Keratinocyte (primary cell): ENCODE measurements around the gene GPR137B.

ENCODE experiments used
- EZH2 ChIP-seq: IDR thresholded peaks from one replicate; pipeline ENCODE4 v1.6.1; 2012; ENCODE audit warnings: inconsistent platforms, mild to moderate bottlenecking, low read length, moderate library complexity
- TF ChIP-seq, protein P1 (sequence below), 3 experiments: IDR thresholded peaks in 1 of 3; conservative IDR thresholded peaks in 1 of 3; optimal IDR thresholded peaks in 1 of 3; 2 replicates in 2 of 3; 3 replicates in 1 of 3; pipeline versions ENCODE3 to v1.5.1; 2011; ENCODE audit warnings: low read length in 3 of 3, mild to moderate bottlenecking in 3 of 3, moderate library complexity in 2 of 3, control low read depth in 1 of 3, inconsistent platforms in 1 of 3; ENCODE audit not compliant: insufficient read depth in 2 of 3; ENCODE audit errors: extremely low read depth in 1 of 3

DNA sequence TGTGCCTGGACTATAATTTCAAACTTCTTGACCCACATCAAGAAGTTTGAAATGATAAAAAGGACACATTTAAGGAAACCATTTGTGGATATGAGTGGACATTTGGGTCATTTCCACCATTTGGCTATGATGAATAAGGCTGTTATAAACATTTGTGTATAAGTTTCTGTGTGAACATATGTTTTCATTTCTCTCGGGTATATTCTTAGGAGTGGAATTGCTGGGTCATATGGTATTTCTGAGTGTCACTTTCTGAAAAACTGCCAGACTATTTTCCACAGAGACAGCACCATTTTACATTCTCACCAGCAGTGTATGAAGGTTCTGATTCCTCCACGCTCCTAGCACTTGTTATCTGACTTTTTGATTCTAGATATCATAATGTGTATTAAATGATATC is 50.8 kb downstream of the GPR137B start:
- TF ChIP-seq, protein P1, sequence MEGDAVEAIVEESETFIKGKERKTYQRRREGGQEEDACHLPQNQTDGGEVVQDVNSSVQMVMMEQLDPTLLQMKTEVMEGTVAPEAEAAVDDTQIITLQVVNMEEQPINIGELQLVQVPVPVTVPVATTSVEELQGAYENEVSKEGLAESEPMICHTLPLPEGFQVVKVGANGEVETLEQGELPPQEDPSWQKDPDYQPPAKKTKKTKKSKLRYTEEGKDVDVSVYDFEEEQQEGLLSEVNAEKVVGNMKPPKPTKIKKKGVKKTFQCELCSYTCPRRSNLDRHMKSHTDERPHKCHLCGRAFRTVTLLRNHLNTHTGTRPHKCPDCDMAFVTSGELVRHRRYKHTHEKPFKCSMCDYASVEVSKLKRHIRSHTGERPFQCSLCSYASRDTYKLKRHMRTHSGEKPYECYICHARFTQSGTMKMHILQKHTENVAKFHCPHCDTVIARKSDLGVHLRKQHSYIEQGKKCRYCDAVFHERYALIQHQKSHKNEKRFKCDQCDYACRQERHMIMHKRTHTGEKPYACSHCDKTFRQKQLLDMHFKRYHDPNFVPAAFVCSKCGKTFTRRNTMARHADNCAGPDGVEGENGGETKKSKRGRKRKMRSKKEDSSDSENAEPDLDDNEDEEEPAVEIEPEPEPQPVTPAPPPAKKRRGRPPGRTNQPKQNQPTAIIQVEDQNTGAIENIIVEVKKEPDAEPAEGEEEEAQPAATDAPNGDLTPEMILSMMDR (optimal IDR thresholded peaks at IDR 0.05 in 1 of 3, IDR thresholded peaks at IDR 0.05 in 1 of 3, conservative IDR thresholded peaks at IDR 0.05 in 1 of 3; ENCODE audit: extremely low read depth in 1 of 3, insufficient read depth in 2 of 3, low read length in 3 of 3) = no peak
- TF ChIP-seq EZH2 = no peak
